HEK293T (cell line): ENCODE measurements around the gene NOXO1.

ENCODE experiments used
- CTBP1 ChIP-seq: fragments of 450-650 bp; IDR thresholded peaks from 2 replicates; pipeline ENCODE4 v1.6.1; 2016; ENCODE audit warnings: borderline replicate concordance
- SP1 ChIP-seq: fragments of 450-650 bp; IDR thresholded peaks from 2 replicates; pipeline ENCODE4 v1.6.1; 2017
- SUZ12 ChIP-seq: fragments of 450-650 bp; IDR thresholded peaks from 2 replicates; pipeline ENCODE4 v1.6.1; 2016; ENCODE audit warnings: mild to moderate bottlenecking

- no peak for TF ChIP-seq SUZ12
- no peak for TF ChIP-seq CTBP1
- TF ChIP-seq SP1, result no peak
Measured at GRCh38 chr16:1950559-1950958, 30.7 kb downstream of the NOXO1 start.
